A549 (cell line): ENCODE data around the gene TDRD3.
A peak's percentile ranks its signal among the peaks of the same experiment; 100 is the strongest.

ENCODE experiments used
- CBX2 ChIP-seq: fragments of 200-600 bp; sonication (generic); IDR thresholded peaks from 2 replicates; pipeline ENCODE4 v1.6.1; 2016; ENCODE audit warnings: low read depth, mild to moderate bottlenecking, borderline replicate concordance
- ESRRA ChIP-seq: fragments of 150-350 bp; IDR thresholded peaks from 2 replicates; pipeline ENCODE4 v1.6.1; 2014; ENCODE audit warnings: mild to moderate bottlenecking, low read length, borderline replicate concordance
- FOXS1 ChIP-seq: fragments of 250-450 bp; sonication (Bioruptor Pico); IDR thresholded peaks from 2 replicates; pipeline ENCODE4 v1.5.0; 2020; ENCODE audit warnings: mild to moderate bottlenecking, moderate library complexity
- HDAC2 ChIP-seq: fragments of 200-600 bp; sonication (generic); IDR thresholded peaks from 2 replicates; pipeline ENCODE4 v1.6.1; 2016
- MAFK ChIP-seq: fragments of 450-650 bp; IDR thresholded peaks from 2 replicates; pipeline ENCODE4 v1.6.1; 2014; ENCODE audit not compliant: partially characterized antibody
- POLR2A ChIP-seq: IDR thresholded peaks from 2 replicates; pipeline ENCODE4 v1.6.1; 2012; ENCODE audit warnings: mild to moderate bottlenecking, low read length
- TF ChIP-seq, protein P1 (sequence below): fragments of >200 bp; sonication (Bioruptor Twin); formaldehyde crosslinking; IDR thresholded peaks from 3 replicates; pipeline ENCODE4 v1.5.1; 2016
- TF ChIP-seq, protein P2 (sequence below): IDR thresholded peaks from 2 replicates; pipeline ENCODE4 v1.6.1; 2012; ENCODE audit warnings: low read depth, borderline replicate concordance

DNA sequence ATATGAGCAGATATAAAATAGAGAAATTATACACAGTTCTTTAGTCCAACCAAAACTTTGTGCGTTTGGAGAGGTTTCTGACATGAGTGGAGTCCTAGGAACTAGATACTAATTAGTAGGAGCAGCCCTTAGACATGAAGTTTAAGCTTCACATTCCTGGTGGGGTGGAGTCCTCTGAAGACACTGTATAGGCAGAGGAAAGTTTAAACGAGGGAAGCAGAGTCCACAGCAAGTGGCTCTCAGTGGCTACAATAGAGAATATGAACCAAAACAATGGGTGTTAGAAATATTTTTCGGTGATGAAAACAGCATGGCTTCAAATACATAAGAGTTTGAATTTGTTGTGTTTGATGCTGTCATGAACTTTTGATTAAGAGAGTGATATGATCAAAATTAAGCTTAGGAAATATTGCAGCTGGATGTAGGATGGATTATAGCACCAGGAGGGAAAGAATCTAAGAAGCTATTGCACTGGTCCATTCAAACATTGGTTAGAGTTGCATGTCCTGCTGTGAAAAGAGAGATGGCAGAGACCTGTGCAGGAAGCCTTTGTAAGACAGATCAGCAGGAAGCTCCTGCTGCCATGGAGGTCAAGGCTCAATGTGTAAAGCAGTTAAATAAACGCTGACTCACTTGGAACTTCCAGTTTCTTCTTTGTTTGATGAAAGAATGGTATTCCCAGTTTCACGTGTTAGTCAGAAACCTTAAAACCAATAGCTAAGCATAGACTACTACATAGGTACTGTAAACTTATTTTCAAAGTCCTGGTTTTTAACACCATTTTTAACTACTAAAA is 175.2 kb downstream of the TDRD3 start:
- TF ChIP-seq POLR2A (no peak), HDAC2 (no peak), CBX2 (no peak), ESRRA (no peak), FOXS1 (CRISPR knock-in tag) (no peak), MAFK (peak; percentile 72)
- TF ChIP-seq, protein P1, sequence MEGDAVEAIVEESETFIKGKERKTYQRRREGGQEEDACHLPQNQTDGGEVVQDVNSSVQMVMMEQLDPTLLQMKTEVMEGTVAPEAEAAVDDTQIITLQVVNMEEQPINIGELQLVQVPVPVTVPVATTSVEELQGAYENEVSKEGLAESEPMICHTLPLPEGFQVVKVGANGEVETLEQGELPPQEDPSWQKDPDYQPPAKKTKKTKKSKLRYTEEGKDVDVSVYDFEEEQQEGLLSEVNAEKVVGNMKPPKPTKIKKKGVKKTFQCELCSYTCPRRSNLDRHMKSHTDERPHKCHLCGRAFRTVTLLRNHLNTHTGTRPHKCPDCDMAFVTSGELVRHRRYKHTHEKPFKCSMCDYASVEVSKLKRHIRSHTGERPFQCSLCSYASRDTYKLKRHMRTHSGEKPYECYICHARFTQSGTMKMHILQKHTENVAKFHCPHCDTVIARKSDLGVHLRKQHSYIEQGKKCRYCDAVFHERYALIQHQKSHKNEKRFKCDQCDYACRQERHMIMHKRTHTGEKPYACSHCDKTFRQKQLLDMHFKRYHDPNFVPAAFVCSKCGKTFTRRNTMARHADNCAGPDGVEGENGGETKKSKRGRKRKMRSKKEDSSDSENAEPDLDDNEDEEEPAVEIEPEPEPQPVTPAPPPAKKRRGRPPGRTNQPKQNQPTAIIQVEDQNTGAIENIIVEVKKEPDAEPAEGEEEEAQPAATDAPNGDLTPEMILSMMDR, result no peak
- TF ChIP-seq, protein P2, sequence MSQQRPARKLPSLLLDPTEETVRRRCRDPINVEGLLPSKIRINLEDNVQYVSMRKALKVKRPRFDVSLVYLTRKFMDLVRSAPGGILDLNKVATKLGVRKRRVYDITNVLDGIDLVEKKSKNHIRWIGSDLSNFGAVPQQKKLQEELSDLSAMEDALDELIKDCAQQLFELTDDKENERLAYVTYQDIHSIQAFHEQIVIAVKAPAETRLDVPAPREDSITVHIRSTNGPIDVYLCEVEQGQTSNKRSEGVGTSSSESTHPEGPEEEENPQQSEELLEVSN, result no peak
